Measurements from ENCODE around the gene MGMT.

GRCh38 chr10:129483430-129484010 lies 16.5 kb downstream of the MGMT start:
- TF ChIP-seq POLR2AphosphoS5 (IDR thresholded peaks at IDR 0.05) (no peak), CTCF (IDR thresholded peaks at IDR 0.05) (no peak)
